Measurements from ENCODE around the gene BEST4.
"Not testable (repeated sequence)": the region's sequence is repeated elsewhere in the genome, so short reads cannot be mapped to it uniquely, and the experiment has no call there.

The BEST4 gene

GRCh38 chr1:44788120-44788860 lies at the start of gene BEST4:
TSS of gene BEST4 (minus strand) at chr1:44788170. CDS start at chr1:44787705, 465 bp downstream.
- DNase-seq, result no peak

- DNase-seq, result no peak
Measured at GRCh38 chr1:44835738-44836675, 48.0 kb upstream of the BEST4 start.

GRCh38 chr1:44834328-44834727 lies 46.4 kb upstream of the BEST4 start:
- DNase-seq, result no peak

GRCh38 chr1:44832056-44832705 lies 44.2 kb upstream of the BEST4 start:
- DNase-seq, result no peak

- DNase-seq, result no peak
Measured at GRCh38 chr1:44831516-44831915, 43.5 kb upstream of the BEST4 start.

GRCh38 chr1:44830900-44831304 lies 42.9 kb upstream of the BEST4 start:
- DNase-seq, result no peak

GRCh38 chr1:44829506-44830384 lies 41.8 kb upstream of the BEST4 start:
- DNase-seq, result no peak

- DNase-seq, result no peak
Measured at GRCh38 chr1:44828841-44829440, 41.0 kb upstream of the BEST4 start.

- no peak for DNase-seq
Measured at GRCh38 chr1:44828003-44828651, 40.2 kb upstream of the BEST4 start.

GRCh38 chr1:44827197-44828002 lies 39.4 kb upstream of the BEST4 start:
- DNase-seq, result no peak

GRCh38 chr1:44826375-44827196 lies 38.6 kb upstream of the BEST4 start:
- no peak for DNase-seq

GRCh38 chr1:44824392-44824791 lies 36.4 kb upstream of the BEST4 start:
- not testable (repeated sequence) for DNase-seq

- no peak for DNase-seq
Measured at GRCh38 chr1:44822981-44823451, 35.0 kb upstream of the BEST4 start.

- DNase-seq, result no peak
Measured at GRCh38 chr1:44822131-44822701, 34.2 kb upstream of the BEST4 start.

GRCh38 chr1:44821240-44821715 lies 33.3 kb upstream of the BEST4 start:
- DNase-seq, result no peak

- DNase-seq, result no peak
Measured at GRCh38 chr1:44820328-44821239, 32.6 kb upstream of the BEST4 start.

- DNase-seq, result no peak
Measured at GRCh38 chr1:44819608-44820327, 31.8 kb upstream of the BEST4 start.
